Mesenchymal stem cell (in vitro differentiated cells and primary cell): Measurements from ENCODE around the gene GSTM3.
"Not testable (repeated sequence)": the region's sequence is repeated elsewhere in the genome, so short reads cannot be mapped to it uniquely, and the experiment has no call there.

Experiments
- DNase-seq: peaks from one replicate; pipeline ENCODE4 v3.0.0-alpha.2; 2013
- H2AFZ ChIP-seq: one replicate; pipeline ENCODE4 v1.6.1; 2013; ENCODE audit warnings: low read depth, mild to moderate bottlenecking, control low read depth, inconsistent platforms, low read length, moderate library complexity
- H2AK5ac ChIP-seq: 2 replicates; pipeline ENCODE4 v1.6.1; 2013; ENCODE audit warnings: low read length, moderate library complexity, mild to moderate bottlenecking, inconsistent platforms; ENCODE audit not compliant: severe bottlenecking
- H2BK120ac ChIP-seq: one replicate; pipeline ENCODE4 v1.6.1; 2013; ENCODE audit warnings: low read depth, mild to moderate bottlenecking, inconsistent platforms, low read length, moderate library complexity
- H2BK12ac ChIP-seq, 2 experiments: one replicate each; pipeline ENCODE4 v1.6.1; 2013; ENCODE audit warnings: inconsistent platforms in 2 of 2, low read length in 2 of 2, mild to moderate bottlenecking in 2 of 2, moderate library complexity in 2 of 2, control low read depth in 1 of 2
- H2BK15ac ChIP-seq: one replicate; pipeline ENCODE4 v1.6.1; 2013; ENCODE audit warnings: mild to moderate bottlenecking, low read depth, inconsistent platforms; ENCODE audit not compliant: poor library complexity, severe bottlenecking
- H2BK5ac ChIP-seq: 2 replicates; pipeline ENCODE4 v1.6.1; 2013; ENCODE audit warnings: low read depth, mild to moderate bottlenecking, low read length, control low read depth, inconsistent platforms; ENCODE audit not compliant: poor library complexity, severe bottlenecking
- H3K14ac ChIP-seq, 2 experiments: one replicate each; pipeline ENCODE4 v1.6.1; 2013; ENCODE audit warnings: inconsistent platforms in 2 of 2, low read length in 2 of 2, control low read depth in 1 of 2, mild to moderate bottlenecking in 1 of 2, moderate library complexity in 1 of 2
- H3K18ac ChIP-seq, 2 experiments: one replicate each; pipeline ENCODE4 v1.6.1; 2013; ENCODE audit warnings: inconsistent platforms in 2 of 2, low read length in 2 of 2, control low read depth in 1 of 2, low read depth in 1 of 2, mild to moderate bottlenecking in 1 of 2
- H3K23ac ChIP-seq, 2 experiments: one replicate each; pipeline ENCODE4 v1.6.1; 2013; ENCODE audit warnings: inconsistent platforms in 2 of 2, low read length in 2 of 2, mild to moderate bottlenecking in 2 of 2, moderate library complexity in 2 of 2, control low read depth in 1 of 2
- H3K27ac ChIP-seq: 2 replicates; pipeline ENCODE4 v1.5.1; 2013; ENCODE audit warnings: mild to moderate bottlenecking, moderate library complexity, low read length, control low read depth, inconsistent platforms; ENCODE audit not compliant: poor library complexity, severe bottlenecking
- H3K27me3 ChIP-seq, 2 experiments: 2 replicates each; pipeline versions ENCODE4 v1.6.1 to v1.7.0; 2013; ENCODE audit warnings: low read length in 2 of 2, mild to moderate bottlenecking in 2 of 2, moderate library complexity in 2 of 2, control low read depth in 1 of 2, inconsistent platforms in 1 of 2; ENCODE audit not compliant: control insufficient read depth in 1 of 2, insufficient read depth in 1 of 2
- H3K36me3 ChIP-seq, 2 experiments: 2 replicates each; pipeline versions ENCODE4 v1.6.1 to v1.7.0; 2013; ENCODE audit warnings: low read length in 2 of 2, control low read depth in 1 of 2, inconsistent platforms in 1 of 2, low read depth in 1 of 2, mild to moderate bottlenecking in 1 of 2; ENCODE audit not compliant: insufficient read depth in 2 of 2, control insufficient read depth in 1 of 2
- H3K4ac ChIP-seq, 2 experiments: one replicate each; pipeline ENCODE4 v1.6.1; 2013; ENCODE audit warnings: inconsistent platforms in 2 of 2, low read length in 2 of 2, mild to moderate bottlenecking in 2 of 2, moderate library complexity in 2 of 2, control low read depth in 1 of 2, low read depth in 1 of 2
- H3K4me1 ChIP-seq: 2 replicates; pipeline ENCODE4 v1.6.1; 2013; ENCODE audit warnings: low read depth, low read length, control low read depth; ENCODE audit not compliant: control insufficient read depth, insufficient read depth
- H3K4me2 ChIP-seq: 2 replicates; pipeline ENCODE4 v1.6.1; 2013; ENCODE audit warnings: low read length, mild to moderate bottlenecking, inconsistent platforms; ENCODE audit not compliant: poor library complexity, severe bottlenecking
- H3K4me3 ChIP-seq, 2 experiments: 2 replicates each; pipeline versions ENCODE4 v1.5.1 to v1.7.0; 2013; ENCODE audit warnings: low read length in 2 of 2, mild to moderate bottlenecking in 2 of 2, control low read depth in 1 of 2, low read depth in 1 of 2; ENCODE audit not compliant: insufficient read depth in 1 of 2
- H3K79me1 ChIP-seq: replicated peaks from 2 replicates; pipeline ENCODE4 v1.6.1; 2013; ENCODE audit warnings: mild to moderate bottlenecking, control low read depth, low read length, inconsistent platforms; ENCODE audit not compliant: poor library complexity, severe bottlenecking
- H3K9ac ChIP-seq: 2 replicates; pipeline ENCODE4 v1.7.0; 2013; ENCODE audit warnings: mild to moderate bottlenecking, low read length, moderate library complexity
- H3K9me3 ChIP-seq: 2 replicates; pipeline ENCODE4 v1.7.0; 2013; ENCODE audit warnings: mild to moderate bottlenecking, low read length; ENCODE audit not compliant: control insufficient read depth
- H4K8ac ChIP-seq: one replicate; pipeline ENCODE4 v1.6.1; 2013; ENCODE audit warnings: inconsistent platforms, mild to moderate bottlenecking, low read length, moderate library complexity
- H4K91ac ChIP-seq: one replicate; pipeline ENCODE4 v1.6.1; 2013; ENCODE audit warnings: mild to moderate bottlenecking, low read length, inconsistent platforms
- WGBS: methylation state at CpG from one replicate; pipeline ENCODE4 v1.1.7; 2013; ENCODE audit warnings: mixed read lengths; 5-methylcytosine and 5-hydroxymethylcytosine counted together

Gene GSTM3

DNA sequence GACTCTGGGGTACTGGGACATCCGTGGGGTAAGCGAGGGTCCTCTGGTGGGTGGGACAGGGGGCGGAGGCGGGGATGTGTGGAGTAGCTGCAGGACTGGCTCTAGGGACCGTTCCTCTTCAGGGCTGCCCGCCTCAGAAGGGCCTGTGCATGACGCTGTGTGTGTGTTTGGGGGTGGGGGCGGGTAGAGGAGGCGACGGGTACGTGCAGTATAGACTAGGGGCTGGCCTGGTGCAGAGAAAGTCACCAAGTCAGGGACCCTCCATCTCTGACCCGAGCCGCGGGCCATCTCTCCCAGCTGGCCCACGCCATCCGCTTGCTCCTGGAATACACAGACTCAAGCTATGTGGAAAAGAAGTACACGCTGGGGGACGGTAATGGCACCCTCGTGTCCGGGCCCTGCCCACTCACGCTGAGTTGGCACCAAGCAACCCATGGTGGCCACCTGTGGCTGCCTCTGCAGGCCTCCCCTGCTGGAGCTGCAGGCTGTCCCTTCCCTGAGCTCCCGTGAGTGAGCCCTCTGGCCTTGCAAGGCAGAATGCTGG, 28.4 kb downstream of the GSTM3 start:
- Histone ChIP-seq H3K9me3 (peaks cover 8% of the 10 kb centered on the region), H2BK15ac (no peak overlapping the region), H3K9ac (peak overlapping the region; percentile 70), H3K23ac (no peak overlapping the region), H3K4me1 (peaks cover 2% of the 10 kb centered on the region), H2AFZ (no peak overlapping the region), H3K79me1 (no peaks in the 10 kb centered on the region), H4K8ac (no peak overlapping the region), H3K14ac (no peak overlapping the region), H4K91ac (no peak overlapping the region), H2BK5ac (no peak overlapping the region), H3K27ac (no peak overlapping the region), H3K4me3 (peak overlapping the region in 1 of 2 experiments; percentile 69), H3K36me3 (no peaks in the 10 kb centered on the region), H2BK120ac (no peak overlapping the region), H2BK12ac (no peak overlapping the region), H3K27me3 (peaks cover 2 to 3% of the 10 kb centered on the region in 2 experiments), H2AK5ac (no peak overlapping the region), H3K4me2 (no peak overlapping the region), H3K18ac (no peak overlapping the region), H3K4ac (no peak overlapping the region)
- WGBS, result 93% methylated on average over 22 of the region's 22 CpGs
- DNase-seq, result no peak

DNA sequence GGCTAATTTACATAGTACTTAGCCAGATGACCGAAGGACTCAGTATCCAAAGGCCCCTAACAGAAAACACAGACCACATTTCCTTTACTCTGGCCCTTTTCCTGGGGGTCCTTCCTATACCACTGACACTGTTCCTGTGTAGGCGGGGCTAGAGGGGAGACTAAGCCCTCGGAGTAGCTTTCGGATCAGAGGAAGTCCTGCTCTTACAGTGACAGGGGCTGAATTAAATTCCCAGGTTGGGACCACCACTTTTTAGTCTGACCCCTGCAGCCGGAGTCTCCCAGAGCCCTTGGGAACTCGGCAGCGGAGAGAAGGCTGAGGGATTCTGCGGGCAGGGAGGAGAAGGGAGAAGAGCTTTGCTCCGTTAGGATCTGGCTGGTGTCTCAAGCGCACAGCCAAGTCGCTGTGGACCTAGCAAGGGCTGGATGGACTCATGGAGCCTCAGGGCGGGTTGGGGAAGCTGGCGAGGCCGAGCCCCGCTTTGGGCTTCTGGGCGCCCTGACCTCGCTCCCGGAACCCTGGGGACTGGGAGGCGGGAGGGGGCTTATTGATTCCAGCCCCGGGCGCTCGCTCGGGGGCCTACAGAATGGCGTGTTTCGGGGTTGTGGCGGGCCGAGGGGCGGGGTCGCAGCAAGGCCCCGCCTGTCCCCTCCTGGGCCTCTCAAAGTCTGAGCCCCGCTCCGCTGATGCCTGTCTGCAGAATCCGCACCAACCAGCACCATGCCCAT, 29.1 kb downstream of the GSTM3 start, which contains the start of gene GSTM5:
TSS of gene GSTM5 (plus strand) at position 659 of the 728 bp plus-strand sequence. CDS start at position 721, 62 bp downstream.
- H4K91ac ChIP-seq, H2AFZ ChIP-seq, H3K27ac ChIP-seq, H2AK5ac ChIP-seq, H3K4me2 ChIP-seq, H2BK15ac ChIP-seq, H3K23ac ChIP-seq, H3K9me3 ChIP-seq, DNase-seq, H2BK120ac ChIP-seq, H2BK12ac ChIP-seq, H3K14ac ChIP-seq, H3K79me1 ChIP-seq, H3K4ac ChIP-seq, H2BK5ac ChIP-seq, H3K36me3 ChIP-seq, H3K4me1 ChIP-seq, H3K27me3 ChIP-seq: not testable (repeated sequence)
- H3K4me3 ChIP-seq, result peak within 1 kb of the TSS in 1 of 2 experiments; percentile 69
- H3K18ac ChIP-seq, result peak within 1 kb of the TSS in 1 of 2 experiments; percentile 12
- 89% methylated on average over 30 of the region's 33 CpGs for WGBS
- H4K8ac ChIP-seq, result peak within 1 kb of the TSS; percentile 87
- H3K9ac ChIP-seq, result peak within 1 kb of the TSS; percentile 70

DNA sequence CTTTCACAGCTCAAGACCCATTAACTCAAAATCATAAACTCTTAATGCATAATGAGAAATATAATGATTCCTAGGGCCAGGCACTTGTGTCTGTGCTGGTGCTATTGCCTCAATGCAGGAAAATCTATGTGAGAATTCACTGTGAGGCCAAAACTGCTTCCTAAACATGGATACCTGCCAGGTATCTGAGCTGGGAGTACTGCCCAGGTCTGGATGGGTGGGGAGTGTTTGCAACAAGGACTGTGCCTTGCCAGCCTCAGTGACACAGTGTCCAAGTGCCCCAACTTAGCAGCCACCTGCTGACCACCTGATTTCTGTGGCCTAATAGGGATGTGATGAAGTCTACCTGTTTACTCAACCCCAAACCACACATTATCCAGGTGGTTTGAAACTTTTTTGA, 31.0 kb downstream of the GSTM3 start:
- H3K18ac ChIP-seq, H3K36me3 ChIP-seq, H3K27me3 ChIP-seq, H3K27ac ChIP-seq, H3K4me3 ChIP-seq, H4K91ac ChIP-seq, H2AK5ac ChIP-seq, H2BK12ac ChIP-seq, H3K4me2 ChIP-seq, H3K4me1 ChIP-seq, H3K9me3 ChIP-seq, H2AFZ ChIP-seq, H3K14ac ChIP-seq, H3K23ac ChIP-seq, H4K8ac ChIP-seq, H2BK5ac ChIP-seq, DNase-seq, H3K4ac ChIP-seq, H3K79me1 ChIP-seq, H3K9ac ChIP-seq, H2BK120ac ChIP-seq, H2BK15ac ChIP-seq: not testable (repeated sequence)

DNA sequence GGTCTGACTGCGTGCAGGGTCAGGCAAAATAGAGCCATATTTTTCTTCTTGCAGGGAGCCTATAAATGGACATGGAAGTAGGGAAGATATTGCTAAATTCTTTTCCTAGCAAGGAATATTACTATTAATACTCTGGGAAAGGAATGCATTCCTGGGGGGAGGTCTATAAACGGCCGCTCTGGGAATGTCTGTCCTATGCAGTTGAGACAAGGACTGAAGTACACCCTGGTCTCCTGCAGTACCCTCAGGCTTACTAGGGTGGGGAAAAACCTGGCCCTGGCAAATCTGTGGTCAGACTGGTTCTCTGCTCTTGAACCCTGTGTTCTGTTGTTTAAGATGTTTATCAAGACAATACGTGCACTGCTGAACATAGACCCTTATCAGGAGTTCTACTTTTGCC, 31.9 kb downstream of the GSTM3 start:
- not testable (repeated sequence) for H3K4ac ChIP-seq, DNase-seq, H2AK5ac ChIP-seq, H4K8ac ChIP-seq, H3K27ac ChIP-seq, H2AFZ ChIP-seq, H3K36me3 ChIP-seq, H4K91ac ChIP-seq, H2BK5ac ChIP-seq, H2BK120ac ChIP-seq, H3K18ac ChIP-seq, H3K9ac ChIP-seq, H3K23ac ChIP-seq, H3K14ac ChIP-seq, H3K4me3 ChIP-seq, H3K4me1 ChIP-seq, H3K27me3 ChIP-seq, H2BK12ac ChIP-seq, H2BK15ac ChIP-seq, H3K4me2 ChIP-seq, H3K79me1 ChIP-seq
- H3K9me3 ChIP-seq, result peaks cover 11% of the 10 kb centered on the region
- 94% methylated on average over 4 of the region's 4 CpGs for WGBS
